ENCODE measurements around the gene SLC25A45. TPM values are rescaled to one million over a fixed set of nuclear protein-coding genes. Genes with fewer than 3 reads are reported as not detected.

The SLC25A45 gene
- total RNA-seq, 1 experiment from 2014 or later = 1.1 TPM

DNA sequence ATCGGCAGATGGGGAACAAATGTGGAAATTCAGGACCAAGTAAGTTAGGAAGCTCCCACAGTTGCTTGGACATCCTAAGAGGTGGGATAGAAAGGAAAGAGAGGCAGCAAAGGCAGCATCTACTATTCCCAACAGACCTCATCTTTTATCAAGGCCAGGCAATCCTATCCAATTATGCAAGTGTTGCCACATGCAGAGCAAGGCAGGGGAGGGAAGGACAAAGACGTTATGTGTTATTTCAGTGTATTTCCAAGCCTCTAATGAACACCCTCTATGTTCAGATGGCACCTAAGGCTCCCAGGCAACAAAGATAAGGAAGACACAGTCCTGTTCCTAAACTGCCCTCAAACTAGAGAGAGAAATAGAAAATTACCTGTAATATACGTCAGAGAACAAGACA lies 18.7 kb downstream of the SLC25A45 start:
- Histone ChIP-seq H2BK12ac (ENCODE audit: insufficient read length, low read depth, low read length) (no peak overlapping the region), H3K4ac (ENCODE audit: low read depth, low read length) (no peak overlapping the region), H3K56ac (ENCODE audit: insufficient read length, low read depth, low read length) (no peak overlapping the region), H4K91ac (ENCODE audit: insufficient read length, low read depth, low read length) (no peak overlapping the region), H4K20me1 (ENCODE audit: control insufficient read depth, insufficient read depth, insufficient read length) (no peaks in the 10 kb centered on the region), H2AK5ac (ENCODE audit: insufficient read length, low read length) (no peak overlapping the region), H3K14ac (ENCODE audit: insufficient read depth, low read length) (no peak overlapping the region), H3K18ac (ENCODE audit: insufficient read length, low read depth, low read length) (no peak overlapping the region), H2AFZ (ENCODE audit: low read length) (no peak overlapping the region), H3K4me1 (ENCODE audit: insufficient read depth, low read length) (no peaks in the 10 kb centered on the region), H3K4me2 (ENCODE audit: insufficient read depth, insufficient read length, low read length) (no peak overlapping the region), H2BK15ac (ENCODE audit: low read depth, low read length) (no peak overlapping the region), H3T11ph (ENCODE audit: low read length) (no peak overlapping the region), H3K23ac (ENCODE audit: insufficient read length, low read depth, low read length) (no peak overlapping the region), H2BK20ac (ENCODE audit: low read depth, low read length, poor library complexity, severe bottlenecking) (no peak overlapping the region), H3K79me2 (ENCODE audit: insufficient read depth, low read length) (no peaks in the 10 kb centered on the region), H3K23me2 (ENCODE audit: insufficient read length, low read depth, low read length, poor library complexity, severe bottlenecking) (no peaks in the 10 kb centered on the region), H2BK120ac (ENCODE audit: low read depth, low read length, poor library complexity, severe bottlenecking) (no peak overlapping the region), H3K9me3 (ENCODE audit: control insufficient read depth, low read depth, low read length) (no peaks in the 10 kb centered on the region), H3K79me1 (ENCODE audit: insufficient read depth, low read depth, low read length, poor library complexity, severe bottlenecking) (no peaks in the 10 kb centered on the region), H3K27ac (ENCODE audit: insufficient read length, low read depth, low read length) (no peak overlapping the region), H3K27me3 (ENCODE audit: insufficient read depth, low read length) (no peaks in the 10 kb centered on the region; the same call in 1 of the 2 replicates), H4K5ac (ENCODE audit: insufficient read length, low read depth, low read length) (no peak overlapping the region), H2BK5ac (ENCODE audit: insufficient read length, low read length) (no peak overlapping the region), H3K9ac (ENCODE audit: extremely low read depth, insufficient read length, low read length) (no peak overlapping the region), H4K8ac (replicated peaks; ENCODE audit: insufficient read length, low read depth, low read length) (no peak overlapping the region)
- Mint-ChIP-seq H3K27ac (no peak overlapping the region), H3K4me3 (no peak overlapping the region), H3K36me3 (ENCODE audit: insufficient read depth in 1 of 3, low read depth in 3 of 3) (no peaks in the 10 kb centered on the region), H3K4me1 (peaks cover 7% of the 10 kb centered on the region in 2 experiments), H3K27me3 (ENCODE audit: low read depth) (peaks cover 1% of the 10 kb centered on the region), H3K9me3 (no peaks in the 10 kb centered on the region)
- TF ChIP-seq, protein P1, sequence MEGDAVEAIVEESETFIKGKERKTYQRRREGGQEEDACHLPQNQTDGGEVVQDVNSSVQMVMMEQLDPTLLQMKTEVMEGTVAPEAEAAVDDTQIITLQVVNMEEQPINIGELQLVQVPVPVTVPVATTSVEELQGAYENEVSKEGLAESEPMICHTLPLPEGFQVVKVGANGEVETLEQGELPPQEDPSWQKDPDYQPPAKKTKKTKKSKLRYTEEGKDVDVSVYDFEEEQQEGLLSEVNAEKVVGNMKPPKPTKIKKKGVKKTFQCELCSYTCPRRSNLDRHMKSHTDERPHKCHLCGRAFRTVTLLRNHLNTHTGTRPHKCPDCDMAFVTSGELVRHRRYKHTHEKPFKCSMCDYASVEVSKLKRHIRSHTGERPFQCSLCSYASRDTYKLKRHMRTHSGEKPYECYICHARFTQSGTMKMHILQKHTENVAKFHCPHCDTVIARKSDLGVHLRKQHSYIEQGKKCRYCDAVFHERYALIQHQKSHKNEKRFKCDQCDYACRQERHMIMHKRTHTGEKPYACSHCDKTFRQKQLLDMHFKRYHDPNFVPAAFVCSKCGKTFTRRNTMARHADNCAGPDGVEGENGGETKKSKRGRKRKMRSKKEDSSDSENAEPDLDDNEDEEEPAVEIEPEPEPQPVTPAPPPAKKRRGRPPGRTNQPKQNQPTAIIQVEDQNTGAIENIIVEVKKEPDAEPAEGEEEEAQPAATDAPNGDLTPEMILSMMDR (conservative IDR thresholded peaks at IDR 0.05) = no peak
- WGBS (ENCODE audit: extremely low coverage, insufficient read length, low lambda C conversion rate) = no CpG with 5 or more reads among the region's 3 CpGs
- DNase-seq = no peak

All from H9 (cell line).